Spleen (tissue), 11 donors: ENCODE measurements around the gene ZC3H12D. TPM values are rescaled to one million over a fixed set of nuclear protein-coding genes. Genes with fewer than 3 reads are reported as not detected.

Experiments used
- DNase-seq: peaks from one replicate; pipeline ENCODE4 v3.0.0-alpha.2; 2020
- H3K27ac ChIP-seq, 8 donors: fragments of 200-600 bp; sonication (generic) in 7 of 8; 1 replicate in 4 of 8; 2 replicates in 4 of 8; pipeline versions ENCODE4 v1.5.0 to v1.8.0; 2016 to 2021; ENCODE audit warnings: inconsistent platforms in 4 of 8, mild to moderate bottlenecking in 4 of 8, moderate library complexity in 1 of 8
- H3K27me3 ChIP-seq, 7 donors: fragments of 200-600 bp; sonication (generic) in 6 of 7; replicated peaks in 1 of 7; 1 replicate in 4 of 7; 2 replicates in 3 of 7; pipeline versions ENCODE4 v1.5.0 to v1.8.0; 2016 to 2021; ENCODE audit warnings: inconsistent platforms in 3 of 7, mild to moderate bottlenecking in 1 of 7
- H3K36me3 ChIP-seq, 6 donors: fragments of 200-600 bp; sonication (generic) in 5 of 6; 1 replicate in 4 of 6; 2 replicates in 2 of 6; pipeline versions ENCODE4 v1.5.0 to v1.8.0; 2016 to 2021; ENCODE audit warnings: inconsistent platforms in 2 of 6
- H3K4me1 ChIP-seq, 6 donors: fragments of 200-600 bp; sonication (generic) in 5 of 6; 1 replicate in 3 of 6; 2 replicates in 3 of 6; pipeline versions ENCODE4 v1.5.0 to v1.8.0; 2016 to 2021; ENCODE audit warnings: inconsistent platforms in 3 of 6
- H3K4me3 ChIP-seq, 8 donors: fragments of 200-600 bp; sonication (generic) in 7 of 8; 1 replicate in 4 of 8; 2 replicates in 4 of 8; pipeline versions ENCODE4 v1.5.0 to v1.8.0; 2016 to 2021; ENCODE audit warnings: inconsistent platforms in 4 of 8, mild to moderate bottlenecking in 4 of 8, moderate library complexity in 2 of 8
- H3K9me3 ChIP-seq, 8 donors: fragments of 200-600 bp; sonication (generic) in 7 of 8; 1 replicate in 4 of 8; 2 replicates in 4 of 8; pipeline versions ENCODE4 v1.5.0 to v1.8.0; 2016 to 2021; ENCODE audit warnings: inconsistent platforms in 4 of 8
- POLR2A ChIP-seq, 3 donors: fragments of 450-650 bp; IDR thresholded peaks; one replicate each; pipeline ENCODE4 v1.5.1; 2017; ENCODE audit warnings: antibody characterized with exemption in 3 of 3, mild to moderate bottlenecking in 1 of 3
- POLR2AphosphoS5 ChIP-seq, 3 donors: sonication (generic); formaldehyde crosslinking; IDR thresholded peaks; one replicate each; pipeline ENCODE4 v1.5.1; 2017; ENCODE audit warnings: antibody characterized with exemption in 3 of 3
- WGBS, 5 donors: extraction: QIAGEN DNeasy Blood & Tissue Kit in 3 of 5; methylation state at CpG; one replicate each; pipeline versions ENCODE4 v1.1.5 to v1.1.7; 2013 to 2018; 5-methylcytosine and 5-hydroxymethylcytosine counted together
- intact Hi-C: fragments of 100-400 bp; cut with DNase I; formaldehyde crosslinking; loops from one replicate; pipeline ENCODE4 v1.15.0; 2023; ENCODE audit warnings: low total_unique reads
- polyA plus RNA-seq, 3 donors: library from polyadenylated mRNA; stranded (reverse); fragments of 200-250 nt; gene quantifications; one replicate each; pipeline ENCODE4 v1.2.1, GENCODE V29; 2013
- total RNA-seq, 7 donors: library from RNA; depleted of rRNA in 3 of 7; stranded (reverse); fragments of >200 nt in 3 of 7; fragmentation: NEBNext Ultra II Directional in 4 of 7; extraction: Animal tissue kit (Norgen Biotek cat#: 25700) in 4 of 7; gene quantifications; one replicate each; pipeline versions ENCODE4 v1.1.0 to v1.2.1, GENCODE V29; 2016 to 2021
- TF ChIP-seq, protein P1 (sequence below), 11 experiments: fragments of 200-600 bp in 7 of 11; fragments of 450-650 bp in 4 of 11; sonication (generic) in 4 of 11; IDR thresholded peaks in 8 of 11; conservative IDR thresholded peaks in 3 of 11; 1 replicate in 7 of 11; 2 replicates in 4 of 11; pipeline versions ENCODE4 v1.4.0 to v1.8.0; 2016 to 2021; ENCODE audit warnings: antibody characterized with exemption in 11 of 11, inconsistent platforms in 4 of 11, mild to moderate bottlenecking in 1 of 11
- donor health status: healthy with polysubstance abuse.
- donor health status: DM: no; HTN: no; CAD: no; lungs with moderate emphysema.
- donor health status: DM: no; HTN: no; CAD: no.
- donor health status: Bipolar disorder and iron deficiency.
- donor health status: healthy.
- donor health status: DM: no; HTN: no; CAD: no.
- donor health status: DM: yes; HTN: yes; CAD: no.

Gene ZC3H12D
- total and polyA plus RNA-seq, 10 donors = 15.2 to 38.4 (median 22.8) TPM

GRCh38 chr6:149419696-149420404, 65.0 kb downstream of the ZC3H12D start:
- H3K27me3 ChIP-seq = no peaks in the 10 kb centered on the region
- no peaks in the 10 kb centered on the region for H3K4me1 ChIP-seq
- TF ChIP-seq, protein P1, sequence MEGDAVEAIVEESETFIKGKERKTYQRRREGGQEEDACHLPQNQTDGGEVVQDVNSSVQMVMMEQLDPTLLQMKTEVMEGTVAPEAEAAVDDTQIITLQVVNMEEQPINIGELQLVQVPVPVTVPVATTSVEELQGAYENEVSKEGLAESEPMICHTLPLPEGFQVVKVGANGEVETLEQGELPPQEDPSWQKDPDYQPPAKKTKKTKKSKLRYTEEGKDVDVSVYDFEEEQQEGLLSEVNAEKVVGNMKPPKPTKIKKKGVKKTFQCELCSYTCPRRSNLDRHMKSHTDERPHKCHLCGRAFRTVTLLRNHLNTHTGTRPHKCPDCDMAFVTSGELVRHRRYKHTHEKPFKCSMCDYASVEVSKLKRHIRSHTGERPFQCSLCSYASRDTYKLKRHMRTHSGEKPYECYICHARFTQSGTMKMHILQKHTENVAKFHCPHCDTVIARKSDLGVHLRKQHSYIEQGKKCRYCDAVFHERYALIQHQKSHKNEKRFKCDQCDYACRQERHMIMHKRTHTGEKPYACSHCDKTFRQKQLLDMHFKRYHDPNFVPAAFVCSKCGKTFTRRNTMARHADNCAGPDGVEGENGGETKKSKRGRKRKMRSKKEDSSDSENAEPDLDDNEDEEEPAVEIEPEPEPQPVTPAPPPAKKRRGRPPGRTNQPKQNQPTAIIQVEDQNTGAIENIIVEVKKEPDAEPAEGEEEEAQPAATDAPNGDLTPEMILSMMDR (IDR thresholded peaks at IDR 0.05 in 8 of 11, conservative IDR thresholded peaks at IDR 0.05 in 3 of 11) = no peak
- TF ChIP-seq POLR2AphosphoS5 (IDR thresholded peaks at IDR 0.05) (no peak), POLR2A (IDR thresholded peaks at IDR 0.05) (no peak)
- WGBS, 5 donors = 77 to 88% (median 80%) methylated on average over 13 of the region's 13 CpGs
- H3K4me3 ChIP-seq = no peak overlapping the region
- intact Hi-C loops = no loop called here
- H3K36me3 ChIP-seq = peaks cover 0 to under 1% (median 0%) of the 10 kb centered on the region in 6 donors
- peaks cover 0 to 4% (median 0%) of the 10 kb centered on the region in 8 donors for H3K9me3 ChIP-seq
- no peak overlapping the region for H3K27ac ChIP-seq
- no peak for DNase-seq

DNA sequence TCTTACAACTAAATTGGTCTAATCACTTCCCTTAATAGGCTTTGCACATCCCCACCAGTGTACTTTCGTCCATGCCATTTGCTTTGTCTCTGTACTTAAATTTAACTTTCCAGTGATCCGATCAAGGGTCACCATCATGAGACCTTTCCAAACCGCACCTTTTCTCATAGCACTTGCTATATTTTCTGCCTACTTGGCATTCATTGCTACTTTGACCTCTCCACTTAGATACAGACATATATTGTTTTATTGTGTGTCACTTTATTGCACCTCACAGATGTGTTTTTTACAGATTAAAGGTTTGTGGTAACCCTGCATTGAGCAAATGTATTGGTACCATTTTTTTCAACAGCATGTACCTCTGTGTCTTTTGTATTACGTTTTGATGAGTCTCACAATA, 70.0 kb downstream of the ZC3H12D start:
- intact Hi-C loops = no loop called here
- H3K27me3 ChIP-seq = no peaks in the 10 kb centered on the region
- peaks cover 0 to 4% (median 0%) of the 10 kb centered on the region in 8 donors for H3K9me3 ChIP-seq
- H3K4me3 ChIP-seq = no peak overlapping the region
- no peak overlapping the region for H3K27ac ChIP-seq
- H3K4me1 ChIP-seq = no peaks in the 10 kb centered on the region
- no peak for DNase-seq
- TF ChIP-seq, protein P1 (IDR thresholded peaks at IDR 0.05 in 8 of 11, conservative IDR thresholded peaks at IDR 0.05 in 3 of 11) = no peak
- no peak for TF ChIP-seq POLR2A (IDR thresholded peaks at IDR 0.05)
- TF ChIP-seq POLR2AphosphoS5 (IDR thresholded peaks at IDR 0.05) = no peak
- 91 to 98% (median 96%) methylated on average over 4 of the region's 4 CpGs for WGBS, 5 donors
- H3K36me3 ChIP-seq = peaks cover 0 to 38% (median 10%) of the 10 kb centered on the region in 6 donors

- intact Hi-C loops = no loop called here
- 68 to 96% (median 93%) methylated on average over 4 of the region's 4 CpGs for WGBS, 5 donors
- TF ChIP-seq POLR2AphosphoS5 (IDR thresholded peaks at IDR 0.05) (no peak), POLR2A (IDR thresholded peaks at IDR 0.05) (no peak)
- TF ChIP-seq, protein P1 (IDR thresholded peaks at IDR 0.05 in 8 of 11, conservative IDR thresholded peaks at IDR 0.05 in 3 of 11) = no peak
- Histone ChIP-seq H3K4me1 (no peaks in the 10 kb centered on the region), H3K27me3 (no peaks in the 10 kb centered on the region), H3K4me3 (no peak overlapping the region), H3K9me3 (peaks cover 0 to 4% (median 0%) of the 10 kb centered on the region in 8 donors), H3K36me3 (peaks cover 0 to 47% (median 14%) of the 10 kb centered on the region in 6 donors), H3K27ac (no peak overlapping the region)
- no peak for DNase-seq
These were observed 70.8 kb downstream of the ZC3H12D start for GRCh38 chr6:149414009-149414408.

- H3K27ac ChIP-seq = no peak overlapping the region
- peaks cover 0 to 4% (median 0%) of the 10 kb centered on the region in 6 donors for H3K4me1 ChIP-seq
- TF ChIP-seq POLR2A (IDR thresholded peaks at IDR 0.05) (no peak), POLR2AphosphoS5 (IDR thresholded peaks at IDR 0.05) (no peak)
- TF ChIP-seq, protein P1 (IDR thresholded peaks at IDR 0.05 in 8 of 11, conservative IDR thresholded peaks at IDR 0.05 in 3 of 11) = no peak
- peaks cover 0 to 3% (median 0%) of the 10 kb centered on the region in 8 donors for H3K9me3 ChIP-seq
- no peaks in the 10 kb centered on the region for H3K27me3 ChIP-seq
- intact Hi-C loops = no loop called here
- peaks cover 0 to 58% (median 20%) of the 10 kb centered on the region in 6 donors for H3K36me3 ChIP-seq
- H3K4me3 ChIP-seq = no peak overlapping the region
- DNase-seq = no peak
These were observed 74.3 kb downstream of the ZC3H12D start for GRCh38 chr6:149410557-149410956.
